ENCODE results near the gene COL6A3.

The COL6A3 gene

DNA sequence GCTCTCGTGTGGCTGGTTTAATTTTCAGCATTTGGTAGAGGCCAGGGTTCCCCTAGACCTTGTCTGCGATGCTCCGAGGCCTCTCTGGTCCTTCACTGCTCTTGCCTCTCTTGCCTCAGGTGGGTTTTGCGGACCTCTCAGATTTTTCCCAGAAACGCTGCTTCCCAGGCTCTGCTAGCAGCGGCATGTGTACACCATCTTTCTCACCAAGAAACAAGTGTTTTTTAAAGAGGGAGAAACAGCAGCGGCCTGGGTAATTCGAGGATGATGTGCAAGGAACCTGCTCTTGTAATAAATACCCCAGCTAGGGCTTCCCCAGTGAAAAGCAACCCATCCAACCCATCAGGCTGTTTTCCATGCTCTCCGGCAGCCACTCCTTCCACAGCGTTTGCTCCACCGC is 33.5 kb upstream of the COL6A3 start:
- H3K79me2 ChIP-seq (ENCODE audit: insufficient read depth, low read depth) = no peaks in the 10 kb centered on the region
- no peaks in the 10 kb centered on the region for H3K27me3 ChIP-seq (ENCODE audit: insufficient read depth, low read depth)
- H3K4me3 ChIP-seq (IDR thresholded peaks at IDR 0.05; ENCODE audit: insufficient read depth, low read depth, low read length) = no peak overlapping the region
- TF ChIP-seq, protein P1, sequence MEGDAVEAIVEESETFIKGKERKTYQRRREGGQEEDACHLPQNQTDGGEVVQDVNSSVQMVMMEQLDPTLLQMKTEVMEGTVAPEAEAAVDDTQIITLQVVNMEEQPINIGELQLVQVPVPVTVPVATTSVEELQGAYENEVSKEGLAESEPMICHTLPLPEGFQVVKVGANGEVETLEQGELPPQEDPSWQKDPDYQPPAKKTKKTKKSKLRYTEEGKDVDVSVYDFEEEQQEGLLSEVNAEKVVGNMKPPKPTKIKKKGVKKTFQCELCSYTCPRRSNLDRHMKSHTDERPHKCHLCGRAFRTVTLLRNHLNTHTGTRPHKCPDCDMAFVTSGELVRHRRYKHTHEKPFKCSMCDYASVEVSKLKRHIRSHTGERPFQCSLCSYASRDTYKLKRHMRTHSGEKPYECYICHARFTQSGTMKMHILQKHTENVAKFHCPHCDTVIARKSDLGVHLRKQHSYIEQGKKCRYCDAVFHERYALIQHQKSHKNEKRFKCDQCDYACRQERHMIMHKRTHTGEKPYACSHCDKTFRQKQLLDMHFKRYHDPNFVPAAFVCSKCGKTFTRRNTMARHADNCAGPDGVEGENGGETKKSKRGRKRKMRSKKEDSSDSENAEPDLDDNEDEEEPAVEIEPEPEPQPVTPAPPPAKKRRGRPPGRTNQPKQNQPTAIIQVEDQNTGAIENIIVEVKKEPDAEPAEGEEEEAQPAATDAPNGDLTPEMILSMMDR (conservative IDR thresholded peaks at IDR 0.05; ENCODE audit: low read depth, low read length) = no peak
- H3K27ac ChIP-seq = no peak overlapping the region
- H4K20me1 ChIP-seq (ENCODE audit: insufficient read depth) = no peaks in the 10 kb centered on the region
- H3K36me3 ChIP-seq (ENCODE audit: insufficient read depth) = no peaks in the 10 kb centered on the region
- H3K9ac ChIP-seq = no peak overlapping the region
- no peak overlapping the region for H3K4me2 ChIP-seq
- no peaks in the 10 kb centered on the region for H3K4me1 ChIP-seq (ENCODE audit: low read depth, poor library complexity, severe bottlenecking)
- no peak overlapping the region for H2AFZ ChIP-seq (ENCODE audit: low read depth)

DNA sequence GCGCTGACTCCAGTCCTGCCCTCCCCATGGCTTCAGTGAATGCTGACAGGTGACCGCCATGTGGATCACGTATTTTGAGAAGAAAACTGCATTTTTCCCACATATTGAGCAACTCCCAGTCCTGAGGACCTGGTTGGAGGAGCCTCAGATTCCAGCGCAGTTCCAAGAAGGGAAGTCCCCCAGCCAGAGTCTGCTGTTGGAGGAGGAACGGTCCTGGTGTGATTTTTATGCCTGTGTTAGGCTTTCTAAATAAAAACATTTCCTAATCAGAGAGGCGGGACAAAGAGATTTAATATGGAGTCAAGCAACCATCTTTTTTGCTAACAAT is 32.3 kb upstream of the COL6A3 start:
- H3K27ac ChIP-seq = no peak overlapping the region
- H3K9ac ChIP-seq = no peak overlapping the region
- H3K4me1 ChIP-seq (ENCODE audit: low read depth, poor library complexity, severe bottlenecking) = no peaks in the 10 kb centered on the region
- H3K4me3 ChIP-seq (IDR thresholded peaks at IDR 0.05; ENCODE audit: insufficient read depth, low read depth, low read length) = no peak overlapping the region
- H3K79me2 ChIP-seq (ENCODE audit: insufficient read depth, low read depth) = no peaks in the 10 kb centered on the region
- H4K20me1 ChIP-seq (ENCODE audit: insufficient read depth) = no peaks in the 10 kb centered on the region
- H3K36me3 ChIP-seq (ENCODE audit: insufficient read depth) = no peaks in the 10 kb centered on the region
- H2AFZ ChIP-seq (ENCODE audit: low read depth) = no peak overlapping the region
- no peak overlapping the region for H3K4me2 ChIP-seq
- TF ChIP-seq, protein P1 (conservative IDR thresholded peaks at IDR 0.05; ENCODE audit: low read depth, low read length) = no peak
- H3K27me3 ChIP-seq (ENCODE audit: insufficient read depth, low read depth) = no peaks in the 10 kb centered on the region

DNA sequence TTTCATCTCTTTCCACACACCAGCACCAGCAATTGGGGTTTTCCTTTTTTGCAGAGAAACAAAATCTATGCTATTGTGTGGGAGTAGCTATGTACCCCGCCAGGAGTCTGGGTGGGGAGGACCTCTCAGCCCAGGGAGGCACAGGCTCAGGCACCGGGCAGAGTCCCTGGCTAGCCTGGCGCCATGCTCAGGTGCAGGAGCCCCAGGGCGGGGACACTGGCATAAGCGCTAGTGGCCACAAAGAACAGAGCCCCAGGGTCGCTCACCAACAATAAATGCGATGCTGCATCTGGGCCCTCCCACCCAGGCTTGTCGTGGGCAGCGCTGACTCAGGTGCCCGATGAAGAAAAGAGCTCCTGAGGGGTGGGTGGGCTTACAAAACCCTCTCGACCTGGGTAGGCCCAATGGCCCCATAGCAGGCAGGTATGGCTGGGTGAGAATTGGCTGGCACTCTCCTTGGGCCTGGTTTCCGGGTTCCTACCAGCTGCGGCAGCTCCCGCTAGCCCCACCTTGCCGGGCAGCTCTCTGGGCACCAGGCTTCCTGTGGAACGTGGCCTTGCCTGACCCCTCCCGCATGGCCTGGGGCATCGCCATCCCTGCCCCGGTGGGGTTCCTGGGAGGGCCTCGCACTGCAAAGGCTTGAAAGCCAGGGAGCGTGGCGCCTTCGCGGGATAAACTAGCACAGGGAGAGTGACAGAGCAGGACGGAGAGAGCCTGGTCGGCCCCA is 31.8 kb upstream of the COL6A3 start:
- no peaks in the 10 kb centered on the region for H3K79me2 ChIP-seq (ENCODE audit: insufficient read depth, low read depth)
- no peak overlapping the region for H3K4me2 ChIP-seq
- H3K36me3 ChIP-seq (ENCODE audit: insufficient read depth) = no peaks in the 10 kb centered on the region
- no peak overlapping the region for H2AFZ ChIP-seq (ENCODE audit: low read depth)
- no peaks in the 10 kb centered on the region for H3K4me1 ChIP-seq (ENCODE audit: low read depth, poor library complexity, severe bottlenecking)
- no peaks in the 10 kb centered on the region for H4K20me1 ChIP-seq (ENCODE audit: insufficient read depth)
- H3K27ac ChIP-seq = no peak overlapping the region
- H3K27me3 ChIP-seq (ENCODE audit: insufficient read depth, low read depth) = no peaks in the 10 kb centered on the region
- H3K9ac ChIP-seq = no peak overlapping the region
- H3K4me3 ChIP-seq (IDR thresholded peaks at IDR 0.05; ENCODE audit: insufficient read depth, low read depth, low read length) = no peak overlapping the region
- TF ChIP-seq, protein P1 (conservative IDR thresholded peaks at IDR 0.05; ENCODE audit: low read depth, low read length) = no peak

DNA sequence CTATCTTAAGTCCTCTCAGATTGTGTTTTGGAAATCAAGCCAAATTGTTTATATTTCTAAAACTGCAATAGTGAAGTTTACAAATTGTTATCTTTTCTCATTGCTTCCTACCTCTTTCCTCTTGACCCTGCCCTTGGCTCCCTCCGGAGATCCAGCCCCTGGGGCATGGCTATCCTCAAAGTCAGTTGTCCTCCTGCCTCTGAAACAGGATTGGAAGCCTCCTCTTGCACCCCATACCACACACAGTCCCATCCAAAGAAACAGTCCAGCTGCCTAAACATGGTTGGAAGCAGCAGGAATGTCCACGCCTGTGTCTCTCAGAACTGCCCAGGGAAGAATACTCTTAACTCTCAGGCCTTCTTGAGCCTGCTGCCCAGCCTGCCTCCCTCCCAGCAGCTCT is 30.1 kb upstream of the COL6A3 start:
- TF ChIP-seq, protein P1 (conservative IDR thresholded peaks at IDR 0.05; ENCODE audit: low read depth, low read length) = no peak
- Histone ChIP-seq H3K4me2 (no peak overlapping the region), H3K36me3 (ENCODE audit: insufficient read depth) (no peaks in the 10 kb centered on the region), H2AFZ (ENCODE audit: low read depth) (no peak overlapping the region), H3K27ac (no peak overlapping the region), H3K9ac (no peak overlapping the region), H3K4me1 (ENCODE audit: low read depth, poor library complexity, severe bottlenecking) (no peaks in the 10 kb centered on the region), H3K27me3 (ENCODE audit: insufficient read depth, low read depth) (no peaks in the 10 kb centered on the region), H3K79me2 (ENCODE audit: insufficient read depth, low read depth) (no peaks in the 10 kb centered on the region), H3K4me3 (IDR thresholded peaks at IDR 0.05; ENCODE audit: insufficient read depth, low read depth, low read length) (no peak overlapping the region), H4K20me1 (ENCODE audit: insufficient read depth) (no peaks in the 10 kb centered on the region)

Measured in KMS-11 (cell line).